ENCODE measurements around the gene USP11. TPM values are rescaled to one million over a fixed set of nuclear protein-coding genes. Genes with fewer than 3 reads are reported as not detected.

USP11 gene
- total RNA-seq, 1 donor from 2014 or later: 190 TPM

GRCh38 chrX:47214435-47215077, 18.3 kb upstream of the USP11 start:
- H3K4me1 Mint-ChIP-seq (ENCODE audit: low read depth, unreplicated experiment): peaks cover 14% of the 10 kb centered on the region
- H3K27ac Mint-ChIP-seq (ENCODE audit: unreplicated experiment): no peak overlapping the region
- TF ChIP-seq CTCF (IDR thresholded peaks at IDR 0.05; ENCODE audit: partially characterized antibody, unreplicated experiment): no peak
- peaks cover 17% of the 10 kb centered on the region for H3K27me3 Mint-ChIP-seq (ENCODE audit: unreplicated experiment)
- DNase-seq: no peak
- H3K9me3 Mint-ChIP-seq (ENCODE audit: unreplicated experiment): peaks cover 17% of the 10 kb centered on the region
- no peak overlapping the region for H3K4me3 Mint-ChIP-seq (ENCODE audit: unreplicated experiment)
- peaks cover 5% of the 10 kb centered on the region for H3K36me3 Mint-ChIP-seq (ENCODE audit: unreplicated experiment)

GRCh38 chrX:47215291-47215900, 17.4 kb upstream of the USP11 start:
- Mint-ChIP-seq H3K9me3 (ENCODE audit: unreplicated experiment) (peaks cover 20% of the 10 kb centered on the region), H3K27ac (ENCODE audit: unreplicated experiment) (peak overlapping the region; percentile 82), H3K36me3 (ENCODE audit: unreplicated experiment) (peaks cover 5% of the 10 kb centered on the region), H3K4me1 (ENCODE audit: low read depth, unreplicated experiment) (peaks cover 23% of the 10 kb centered on the region), H3K4me3 (ENCODE audit: unreplicated experiment) (no peak overlapping the region), H3K27me3 (ENCODE audit: unreplicated experiment) (peaks cover 21% of the 10 kb centered on the region)
- no peak for DNase-seq
- no peak for TF ChIP-seq CTCF (IDR thresholded peaks at IDR 0.05; ENCODE audit: partially characterized antibody, unreplicated experiment)

- DNase-seq: no peak
- no peak for TF ChIP-seq CTCF (IDR thresholded peaks at IDR 0.05; ENCODE audit: partially characterized antibody, unreplicated experiment)
- H3K9me3 Mint-ChIP-seq (ENCODE audit: unreplicated experiment): peaks cover 20% of the 10 kb centered on the region
- peak overlapping the region; percentile 89 for H3K4me3 Mint-ChIP-seq (ENCODE audit: unreplicated experiment)
- peaks cover 21% of the 10 kb centered on the region for H3K27me3 Mint-ChIP-seq (ENCODE audit: unreplicated experiment)
- H3K27ac Mint-ChIP-seq (ENCODE audit: unreplicated experiment): peak overlapping the region; percentile 82
- H3K4me1 Mint-ChIP-seq (ENCODE audit: low read depth, unreplicated experiment): peaks cover 29% of the 10 kb centered on the region
- peaks cover 1% of the 10 kb centered on the region for H3K36me3 Mint-ChIP-seq (ENCODE audit: unreplicated experiment)
Measured at GRCh38 chrX:47216393-47216925, 16.4 kb upstream of the USP11 start.

- H3K36me3 Mint-ChIP-seq (ENCODE audit: unreplicated experiment): no peaks in the 10 kb centered on the region
Measured at GRCh38 chrX:47217121-47217851, 15.5 kb upstream of the USP11 start.

More at GRCh38 chrX:47217121-47217851, 15.5 kb upstream of the USP11 start:
- Mint-ChIP-seq H3K4me3 (ENCODE audit: unreplicated experiment) (peak overlapping the region; percentile 89), H3K27me3 (ENCODE audit: unreplicated experiment) (peaks cover 21% of the 10 kb centered on the region), H3K4me1 (ENCODE audit: low read depth, unreplicated experiment) (peaks cover 29% of the 10 kb centered on the region), H3K9me3 (ENCODE audit: unreplicated experiment) (peaks cover 20% of the 10 kb centered on the region), H3K27ac (ENCODE audit: unreplicated experiment) (peak overlapping the region; percentile 82)
- no peak for DNase-seq
- TF ChIP-seq CTCF (IDR thresholded peaks at IDR 0.05; ENCODE audit: partially characterized antibody, unreplicated experiment): no peak

All from glutamatergic neuron (in vitro differentiated cells).